C4-2B (cell line): ENCODE data around the gene LRIG1.

Source experiments
- CTCF ChIP-seq: fragments of 450-650 bp; conservative IDR thresholded peaks from 2 replicates; pipeline ENCODE4 v1.5.1; 2017; ENCODE audit warnings: mild to moderate bottlenecking
- ZFX ChIP-seq: fragments of 450-650 bp; IDR thresholded peaks from 2 replicates; pipeline ENCODE4 v1.6.1; 2017

GRCh38 chr3:66414846-66415245 is 86.0 kb downstream of the LRIG1 start:
- TF ChIP-seq CTCF (no peak), ZFX (no peak)
